Measurements from ENCODE around the gene CNRIP1.

Gene CNRIP1

DNA sequence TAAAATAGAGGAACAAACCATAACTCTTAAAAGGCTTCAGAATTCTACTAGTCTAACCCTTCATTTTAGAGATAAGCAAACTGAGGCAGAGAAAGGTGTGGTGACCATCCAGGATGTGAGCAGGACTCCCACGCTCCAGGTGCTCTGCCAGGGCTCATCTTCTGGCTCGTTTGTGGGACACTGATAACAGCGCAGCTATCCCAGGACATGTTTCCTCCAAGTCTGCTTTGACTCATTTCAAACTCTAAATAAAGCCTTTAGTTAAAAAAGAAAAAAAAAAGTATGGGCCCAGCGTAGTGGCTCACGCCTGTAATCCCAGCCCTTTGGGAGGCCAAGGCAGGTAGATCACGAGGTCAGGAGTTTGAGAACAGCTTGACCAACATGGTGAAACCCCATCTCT, 28.4 kb downstream of the CNRIP1 start:
- no peak overlapping the region for H3K4me3 Mint-ChIP-seq
- H3K27me3 Mint-ChIP-seq (ENCODE audit: low read depth), result peaks cover 24% of the 10 kb centered on the region
- H3K4me1 Mint-ChIP-seq (ENCODE audit: low read depth), result no peaks in the 10 kb centered on the region
- H3K36me3 Mint-ChIP-seq (ENCODE audit: low read depth), result no peaks in the 10 kb centered on the region
- no peaks in the 10 kb centered on the region for H3K9me3 Mint-ChIP-seq
- no peak overlapping the region for H3K27ac Mint-ChIP-seq

DNA sequence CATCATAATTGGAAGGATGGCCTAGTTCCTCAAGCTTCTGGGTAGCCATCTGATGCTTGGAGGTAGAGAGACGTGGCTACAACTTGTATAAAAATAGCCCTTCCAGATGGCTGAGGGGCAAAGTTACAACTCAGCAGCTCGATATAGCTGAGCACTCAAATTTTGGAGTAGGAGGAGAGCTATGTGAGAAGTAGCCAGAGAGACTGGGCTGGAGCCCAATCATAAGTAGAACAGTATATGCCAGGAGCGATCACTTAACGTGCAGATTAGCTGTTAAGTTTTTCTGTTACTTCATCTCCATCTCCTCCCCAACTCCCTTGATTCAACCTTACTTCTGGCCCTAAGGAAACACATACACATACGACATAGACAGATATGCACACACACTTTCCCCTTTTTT, 28.8 kb downstream of the CNRIP1 start:
- Mint-ChIP-seq H3K4me3 (no peak overlapping the region), H3K9me3 (no peaks in the 10 kb centered on the region), H3K4me1 (ENCODE audit: low read depth) (no peaks in the 10 kb centered on the region), H3K36me3 (ENCODE audit: low read depth) (no peaks in the 10 kb centered on the region), H3K27me3 (ENCODE audit: low read depth) (peaks cover 28% of the 10 kb centered on the region), H3K27ac (no peak overlapping the region)

DNA sequence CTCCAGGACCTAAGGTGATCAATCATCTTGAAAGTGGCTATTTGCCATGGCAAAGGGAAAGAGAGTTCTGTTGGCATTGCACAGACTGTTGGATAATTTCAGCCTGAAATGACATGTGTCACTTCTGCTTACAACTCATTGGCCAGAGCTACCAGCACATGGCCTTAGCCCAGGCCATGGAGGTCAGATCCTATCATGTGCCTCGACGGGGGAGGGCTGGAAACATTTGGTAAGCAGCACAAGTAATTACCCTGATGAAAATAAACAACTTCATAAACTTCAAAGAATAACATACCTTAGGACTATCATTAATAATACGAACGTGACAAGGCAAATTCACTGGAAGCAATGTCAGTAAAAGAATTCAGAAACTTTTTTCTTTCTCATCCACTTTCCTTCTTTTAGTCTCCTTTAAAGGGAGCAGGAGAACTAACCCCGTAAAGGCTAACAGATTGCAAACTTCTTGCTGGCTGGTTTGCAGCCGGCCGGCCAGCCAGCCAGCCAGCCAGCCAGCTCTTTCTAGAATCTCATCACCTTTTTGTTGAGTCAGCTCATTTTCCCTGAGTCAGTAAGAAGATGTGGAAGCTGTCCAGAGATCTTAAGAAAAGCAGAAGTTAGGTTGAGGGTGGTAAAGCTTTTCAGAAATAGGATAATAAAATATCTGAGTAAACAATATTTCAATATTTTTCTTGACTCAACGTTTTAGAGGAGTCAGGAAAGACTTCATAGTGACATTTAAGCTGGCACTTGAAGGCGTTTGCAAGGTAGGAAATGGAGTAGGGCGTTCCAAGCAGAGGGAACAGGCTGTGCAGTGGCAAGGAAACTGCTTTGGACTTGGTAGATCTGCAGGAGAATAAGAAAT, 31.9 kb downstream of the CNRIP1 start:
- no peak overlapping the region for H3K4me3 Mint-ChIP-seq
- peaks cover 2% of the 10 kb centered on the region for H3K4me1 Mint-ChIP-seq (ENCODE audit: low read depth)
- no peak overlapping the region for H3K27ac Mint-ChIP-seq
- H3K27me3 Mint-ChIP-seq (ENCODE audit: low read depth), result peaks cover 43% of the 10 kb centered on the region
- no peaks in the 10 kb centered on the region for H3K36me3 Mint-ChIP-seq (ENCODE audit: low read depth)
- H3K9me3 Mint-ChIP-seq, result no peaks in the 10 kb centered on the region

DNA sequence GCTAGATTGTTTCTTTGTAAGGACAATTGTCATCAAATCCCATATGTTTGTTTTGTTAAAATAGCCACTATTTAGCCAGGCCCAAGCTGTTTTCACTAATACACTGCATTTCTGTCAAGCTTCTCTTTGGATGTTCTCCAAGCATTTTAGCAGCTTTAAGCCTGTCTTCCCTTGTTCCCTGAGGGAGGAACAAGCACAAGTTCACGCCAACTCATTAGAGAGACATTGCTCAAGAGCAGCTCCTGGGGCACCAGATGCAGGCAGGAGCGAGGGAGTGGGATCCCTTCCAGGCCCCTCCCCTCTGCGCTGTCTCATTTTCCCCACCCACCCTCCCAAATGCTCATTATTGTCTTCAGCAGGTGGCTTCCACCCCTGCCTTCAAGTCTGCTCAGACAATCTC, 34.9 kb downstream of the CNRIP1 start:
- Mint-ChIP-seq H3K27me3 (ENCODE audit: low read depth) (peaks cover 57% of the 10 kb centered on the region), H3K4me1 (ENCODE audit: low read depth) (peaks cover 6% of the 10 kb centered on the region), H3K27ac (no peak overlapping the region), H3K9me3 (no peaks in the 10 kb centered on the region), H3K36me3 (ENCODE audit: low read depth) (no peaks in the 10 kb centered on the region), H3K4me3 (no peak overlapping the region)

DNA sequence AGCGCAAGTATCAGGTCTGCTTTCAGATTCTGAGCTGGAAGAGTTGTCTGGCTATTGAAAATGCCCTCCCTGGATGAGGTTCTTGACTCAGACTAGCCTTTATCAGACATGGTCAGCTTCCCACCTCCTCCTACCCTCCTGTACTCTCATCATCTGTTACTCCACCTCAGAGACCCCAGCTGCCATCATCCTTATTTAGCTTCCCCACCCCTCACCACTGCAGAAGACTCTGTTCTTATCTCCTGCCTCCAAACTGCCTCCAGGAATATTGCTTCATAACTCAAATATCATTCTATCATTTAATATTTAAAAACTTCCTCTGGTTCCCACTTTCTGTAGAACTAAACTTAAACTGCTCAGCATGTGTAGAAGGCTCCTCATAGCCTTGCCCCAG, 36.3 kb downstream of the CNRIP1 start:
- no peak overlapping the region for H3K4me3 Mint-ChIP-seq
- peaks cover 55% of the 10 kb centered on the region for H3K27me3 Mint-ChIP-seq (ENCODE audit: low read depth)
- no peak overlapping the region for H3K27ac Mint-ChIP-seq
- peaks cover 6% of the 10 kb centered on the region for H3K4me1 Mint-ChIP-seq (ENCODE audit: low read depth)
- H3K36me3 Mint-ChIP-seq (ENCODE audit: low read depth), result no peaks in the 10 kb centered on the region
- H3K9me3 Mint-ChIP-seq, result no peaks in the 10 kb centered on the region

DNA sequence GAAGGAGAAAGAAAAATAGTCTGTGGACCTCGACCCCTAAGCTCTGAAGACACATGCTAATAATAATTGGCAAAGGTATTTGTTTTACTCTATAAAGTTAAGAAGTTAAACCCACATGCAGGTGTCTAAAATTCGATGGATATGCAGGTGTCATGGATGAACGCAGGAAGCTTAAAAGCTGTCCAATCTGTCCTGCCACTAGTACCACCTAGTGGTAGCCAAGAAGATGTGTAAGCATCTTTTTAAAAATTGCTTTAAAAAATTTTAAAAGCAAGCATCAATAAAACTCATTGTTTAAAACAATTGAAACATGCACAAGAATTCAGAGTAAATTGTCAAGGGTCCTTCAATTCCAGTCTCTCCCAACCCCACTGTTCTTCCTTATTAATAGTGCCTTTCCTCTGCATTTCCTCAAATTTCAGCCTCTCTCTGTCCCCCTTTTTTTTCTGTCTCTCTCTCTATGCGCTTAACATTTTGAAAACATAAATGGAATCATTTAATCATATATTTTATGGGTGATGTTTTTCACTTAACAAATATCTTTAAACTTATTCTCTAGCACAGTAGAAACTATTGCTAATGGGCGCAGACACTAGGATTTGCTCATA, 36.8 kb downstream of the CNRIP1 start:
- Mint-ChIP-seq H3K27ac (no peak overlapping the region), H3K9me3 (no peaks in the 10 kb centered on the region), H3K36me3 (ENCODE audit: low read depth) (no peaks in the 10 kb centered on the region), H3K27me3 (ENCODE audit: low read depth) (peaks cover 50% of the 10 kb centered on the region), H3K4me1 (ENCODE audit: low read depth) (peaks cover 6% of the 10 kb centered on the region), H3K4me3 (no peak overlapping the region)

DNA sequence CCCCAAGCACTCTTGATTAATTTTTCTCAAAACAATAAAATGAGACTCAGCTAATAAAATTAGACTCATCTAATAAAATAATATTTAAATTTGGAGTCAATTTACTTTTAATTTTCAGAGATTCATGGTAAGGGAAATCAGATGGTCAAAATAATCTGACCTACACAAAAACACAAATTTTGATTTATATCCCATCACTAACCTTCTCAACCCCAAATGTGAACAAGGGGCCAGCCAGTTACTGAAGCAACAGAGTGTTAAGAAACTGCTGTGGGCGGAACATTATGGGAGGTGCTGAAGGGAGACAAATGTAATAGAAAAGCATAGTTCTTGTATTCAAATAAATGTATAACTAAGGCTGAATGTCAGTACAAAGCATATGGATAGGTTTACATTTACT, 39.0 kb downstream of the CNRIP1 start:
- H3K27me3 Mint-ChIP-seq (ENCODE audit: low read depth), result peaks cover 42% of the 10 kb centered on the region
- no peaks in the 10 kb centered on the region for H3K9me3 Mint-ChIP-seq
- no peak overlapping the region for H3K27ac Mint-ChIP-seq
- no peaks in the 10 kb centered on the region for H3K36me3 Mint-ChIP-seq (ENCODE audit: low read depth)
- no peak overlapping the region for H3K4me3 Mint-ChIP-seq
- H3K4me1 Mint-ChIP-seq (ENCODE audit: low read depth), result peaks cover 6% of the 10 kb centered on the region

DNA sequence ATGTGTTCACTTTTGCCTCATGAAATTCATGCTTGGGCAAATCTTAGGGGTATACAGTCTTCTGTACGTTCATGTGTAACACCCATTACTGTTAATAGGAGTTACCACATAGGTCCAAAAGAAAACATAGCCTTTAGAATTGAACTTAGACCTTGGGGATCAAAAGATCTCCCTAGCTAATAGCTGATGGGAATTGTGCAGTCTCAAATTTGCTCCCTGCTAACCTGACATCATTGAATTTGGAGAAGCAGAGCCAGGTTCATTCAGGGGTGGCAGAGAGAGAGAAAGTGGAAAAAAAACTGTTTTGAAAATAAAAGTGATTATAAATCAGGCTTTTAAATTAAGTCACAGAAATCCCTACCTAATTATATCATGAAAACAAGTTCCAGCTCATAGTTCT, 39.4 kb downstream of the CNRIP1 start:
- peaks cover 40% of the 10 kb centered on the region for H3K27me3 Mint-ChIP-seq (ENCODE audit: low read depth)
- no peaks in the 10 kb centered on the region for H3K36me3 Mint-ChIP-seq (ENCODE audit: low read depth)
- peaks cover 6% of the 10 kb centered on the region for H3K4me1 Mint-ChIP-seq (ENCODE audit: low read depth)
- no peak overlapping the region for H3K27ac Mint-ChIP-seq
- H3K4me3 Mint-ChIP-seq, result no peak overlapping the region
- H3K9me3 Mint-ChIP-seq, result no peaks in the 10 kb centered on the region

DNA sequence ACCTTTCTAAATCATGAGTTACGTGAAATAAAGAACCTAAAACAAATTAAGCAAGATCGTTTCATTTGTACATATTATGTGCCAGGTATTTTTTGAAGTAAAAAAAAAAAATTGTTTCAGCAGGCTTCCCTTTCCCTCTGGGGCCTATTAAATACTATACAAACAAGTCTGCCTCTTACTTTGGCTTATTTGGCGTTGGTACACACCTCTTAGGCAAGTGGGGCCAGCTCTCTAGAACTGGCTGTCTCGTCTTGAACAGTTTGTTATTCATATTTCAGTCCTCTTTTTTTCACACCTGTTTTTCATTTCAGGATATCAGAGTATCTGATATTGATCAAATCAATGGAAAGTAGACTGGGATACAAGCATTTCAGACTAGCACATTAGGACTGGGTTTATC, 40.1 kb downstream of the CNRIP1 start:
- Mint-ChIP-seq H3K36me3 (ENCODE audit: low read depth) (no peaks in the 10 kb centered on the region), H3K27me3 (ENCODE audit: low read depth) (peaks cover 36% of the 10 kb centered on the region), H3K27ac (no peak overlapping the region), H3K9me3 (no peaks in the 10 kb centered on the region), H3K4me1 (ENCODE audit: low read depth) (peaks cover 6% of the 10 kb centered on the region), H3K4me3 (no peak overlapping the region)

DNA sequence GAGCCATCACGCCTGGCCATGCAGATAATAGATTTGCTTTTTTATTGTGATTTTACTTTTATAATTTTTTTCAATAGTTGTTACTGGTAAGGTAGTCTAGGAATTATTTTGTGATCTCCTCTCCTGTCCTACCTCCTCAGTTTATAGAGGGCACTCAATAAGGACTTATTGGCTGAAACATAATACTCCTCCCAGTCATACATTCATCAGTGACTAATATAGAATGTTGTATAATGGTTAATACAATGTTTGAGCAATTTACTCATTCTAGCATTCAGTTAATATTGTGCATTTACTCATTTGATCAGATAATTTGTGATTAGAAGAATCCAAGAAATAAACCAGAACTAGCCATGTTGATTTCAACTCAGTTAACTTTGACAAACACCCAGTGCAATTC, 41.6 kb downstream of the CNRIP1 start:
- Mint-ChIP-seq H3K9me3 (no peaks in the 10 kb centered on the region), H3K27me3 (ENCODE audit: low read depth) (peaks cover 46% of the 10 kb centered on the region), H3K27ac (no peak overlapping the region), H3K4me3 (no peak overlapping the region), H3K4me1 (ENCODE audit: low read depth) (peaks cover 6% of the 10 kb centered on the region), H3K36me3 (ENCODE audit: low read depth) (no peaks in the 10 kb centered on the region)

DNA sequence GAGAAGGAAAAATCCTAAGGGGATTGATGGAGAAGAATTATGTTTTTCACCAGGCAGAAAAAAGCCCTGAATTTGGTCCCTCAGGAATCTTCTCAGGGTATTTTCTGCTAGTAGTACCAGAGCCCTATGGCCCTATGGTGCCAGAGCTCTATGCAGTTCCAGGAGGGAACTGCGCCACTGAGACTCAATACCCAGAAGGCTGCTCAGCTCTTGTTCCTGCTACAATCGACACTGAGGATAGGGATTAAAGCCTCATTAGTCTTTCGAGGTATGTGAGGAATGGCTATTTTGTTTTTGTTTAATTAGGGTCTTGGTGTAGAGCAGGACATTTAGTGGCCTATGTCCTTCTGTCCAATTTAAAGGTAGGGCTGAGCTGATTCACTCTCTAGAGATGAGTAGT, 45.7 kb downstream of the CNRIP1 start:
- Mint-ChIP-seq H3K27ac (no peak overlapping the region), H3K4me3 (no peak overlapping the region), H3K9me3 (no peaks in the 10 kb centered on the region), H3K36me3 (ENCODE audit: low read depth) (no peaks in the 10 kb centered on the region), H3K27me3 (ENCODE audit: low read depth) (peaks cover 38% of the 10 kb centered on the region), H3K4me1 (ENCODE audit: low read depth) (no peaks in the 10 kb centered on the region)

DNA sequence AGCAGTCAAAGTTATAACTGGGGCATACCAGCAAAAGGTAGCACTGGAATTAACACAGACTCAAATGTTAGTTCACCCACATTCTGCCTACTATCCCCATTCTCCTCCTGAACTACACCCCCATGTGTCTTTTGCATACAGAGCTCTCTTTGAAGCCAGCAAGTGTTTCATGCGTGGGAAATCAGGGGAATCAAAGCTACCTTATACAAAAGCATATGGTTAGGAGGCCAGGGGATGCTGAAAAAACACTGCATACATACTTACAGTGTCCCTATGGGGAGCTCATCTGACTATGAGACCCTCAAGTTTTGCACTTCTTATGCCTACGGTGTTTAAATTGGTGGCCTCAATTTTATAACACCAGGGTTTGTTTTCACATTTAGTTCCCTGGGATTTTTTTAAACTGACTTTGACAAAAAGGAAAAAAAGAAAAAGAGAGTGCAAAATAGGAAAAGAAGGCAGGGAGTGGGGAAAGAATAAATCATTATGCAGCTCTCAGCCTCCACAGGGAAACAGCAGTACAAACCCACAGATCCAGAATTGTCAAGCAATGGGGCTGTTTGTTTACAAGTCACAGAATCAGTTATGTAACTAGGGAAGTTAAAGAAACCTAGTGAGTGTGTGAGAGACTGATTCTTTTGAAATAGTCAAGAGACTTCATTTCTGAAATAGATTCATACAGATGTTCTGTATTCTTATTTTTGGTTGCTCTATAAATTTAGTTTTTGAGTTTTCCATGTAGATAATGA, 47.3 kb downstream of the CNRIP1 start:
- Mint-ChIP-seq H3K9me3 (no peaks in the 10 kb centered on the region), H3K27ac (no peak overlapping the region), H3K27me3 (ENCODE audit: low read depth) (peaks cover 45% of the 10 kb centered on the region), H3K36me3 (ENCODE audit: low read depth) (no peaks in the 10 kb centered on the region), H3K4me1 (ENCODE audit: low read depth) (no peaks in the 10 kb centered on the region), H3K4me3 (no peak overlapping the region)

DNA sequence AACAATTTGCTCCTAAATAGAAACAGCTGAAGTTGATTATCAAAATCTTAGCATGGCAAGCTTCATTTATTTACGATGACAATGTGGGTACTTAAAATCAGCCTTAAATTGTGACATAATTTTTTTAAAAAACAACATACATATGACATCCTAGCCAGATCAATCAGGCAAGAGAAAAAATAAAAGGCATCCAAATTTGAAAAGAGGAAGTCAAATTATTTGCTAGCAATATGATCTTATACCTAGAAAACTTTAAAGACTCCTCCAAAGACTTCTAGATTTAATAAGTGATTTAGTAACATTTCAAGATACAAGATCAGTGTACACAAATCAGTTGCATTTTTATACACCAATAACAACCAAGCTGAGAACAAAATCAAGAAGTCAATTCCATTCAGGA, 53.1 kb downstream of the CNRIP1 start:
- H3K9me3 Mint-ChIP-seq, result no peaks in the 10 kb centered on the region
- no peaks in the 10 kb centered on the region for H3K4me1 Mint-ChIP-seq (ENCODE audit: low read depth)
- H3K27me3 Mint-ChIP-seq (ENCODE audit: low read depth), result peaks cover 31% of the 10 kb centered on the region
- H3K4me3 Mint-ChIP-seq, result no peak overlapping the region
- H3K27ac Mint-ChIP-seq, result no peak overlapping the region
- H3K36me3 Mint-ChIP-seq (ENCODE audit: low read depth), result no peaks in the 10 kb centered on the region

DNA sequence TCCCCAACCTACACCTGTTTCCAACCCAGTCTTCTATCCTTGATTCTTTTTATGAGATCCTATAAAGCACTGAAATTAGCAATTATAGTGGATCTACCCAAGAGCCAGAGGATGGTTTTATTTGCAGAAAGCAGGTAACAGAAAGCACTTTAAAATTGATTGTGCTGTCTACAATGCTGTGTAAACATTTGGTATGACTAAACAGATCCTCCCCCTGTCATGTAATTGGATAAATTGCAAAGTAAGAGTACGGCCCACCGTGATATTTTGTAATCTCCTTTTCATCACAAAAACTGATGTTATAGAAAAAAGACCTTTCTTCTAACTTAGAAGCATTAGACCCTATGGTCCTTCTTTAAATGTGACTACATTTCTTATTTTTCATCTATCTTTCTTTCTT, 56.1 kb downstream of the CNRIP1 start:
- no peaks in the 10 kb centered on the region for H3K36me3 Mint-ChIP-seq (ENCODE audit: low read depth)
- H3K9me3 Mint-ChIP-seq, result no peaks in the 10 kb centered on the region
- H3K27me3 Mint-ChIP-seq (ENCODE audit: low read depth), result peaks cover 26% of the 10 kb centered on the region
- H3K4me3 Mint-ChIP-seq, result no peak overlapping the region
- no peaks in the 10 kb centered on the region for H3K4me1 Mint-ChIP-seq (ENCODE audit: low read depth)
- H3K27ac Mint-ChIP-seq, result no peak overlapping the region

DNA sequence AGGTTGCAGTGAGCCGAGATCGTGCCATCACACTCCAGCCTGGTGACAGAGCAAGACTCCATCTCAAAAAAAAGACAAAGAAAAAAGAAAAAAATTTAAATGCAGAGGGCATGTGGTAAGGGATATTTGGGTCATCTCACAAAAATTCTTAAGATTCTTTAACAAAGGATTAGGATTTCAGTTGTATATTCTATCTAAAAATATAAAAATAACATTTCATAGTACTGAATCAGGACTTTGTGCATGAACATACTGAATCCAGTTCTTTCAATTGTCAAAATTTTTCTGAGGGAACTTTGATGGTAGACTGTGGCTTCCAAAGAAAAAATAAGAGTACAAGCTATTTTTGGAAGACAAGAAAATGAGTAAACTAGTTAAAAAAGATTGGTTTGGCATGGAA, 60.9 kb downstream of the CNRIP1 start:
- no peak overlapping the region for H3K27ac Mint-ChIP-seq
- H3K4me3 Mint-ChIP-seq, result no peak overlapping the region
- peaks cover 2% of the 10 kb centered on the region for H3K36me3 Mint-ChIP-seq (ENCODE audit: low read depth)
- peaks cover 18% of the 10 kb centered on the region for H3K4me1 Mint-ChIP-seq (ENCODE audit: low read depth)
- H3K9me3 Mint-ChIP-seq, result no peaks in the 10 kb centered on the region
- peaks cover 9% of the 10 kb centered on the region for H3K27me3 Mint-ChIP-seq (ENCODE audit: low read depth)

Data from T-helper 1 cell treated with Interleukin-12 subunit alpha and Interleukin-12 subunit beta and Interleukin-4 antibody, amounts not matched to agents 30 μg/mL and 1 μg/mL, for 36 hours (primary cell).